ENCODE results near the gene RXRA. TPM values are rescaled to one million over a fixed set of nuclear protein-coding genes. Genes with fewer than 3 reads are reported as not detected.

The RXRA gene
- total and polyA plus RNA-seq, 10 of the 15 experiments (the other 5 are each of a cell fraction or from before 2014, with no cell fraction given): 0.89 to 36.8 (median 11.1) TPM

GRCh38 chr9:134428559-134428958 is 102.3 kb downstream of the RXRA start (continued):
- TF ChIP-seq KDM1A (IDR thresholded peaks at IDR 0.05; ENCODE audit: borderline replicate concordance) (no peak), RELB (IDR thresholded peaks at IDR 0.05; ENCODE audit: low read depth) (peak; percentile 70; the same call in 1 of the 2 replicates), NBN (IDR thresholded peaks at IDR 0.05) (no peak), BRCA1 (IDR thresholded peaks at IDR 0.05; ENCODE audit: low read depth, low read length) (no peak), RUNX3 (IDR thresholded peaks at IDR 0.05; ENCODE audit: low read length) (0 out of 2 replicates have a peak, but pooled peaks have one; percentile 0), MYB (IDR thresholded peaks at IDR 0.05; ENCODE audit: borderline replicate concordance, low read depth, low read length) (no peak), TCF7 (IDR thresholded peaks at IDR 0.05; ENCODE audit: borderline replicate concordance) (no peak), TBL1XR1 (IDR thresholded peaks at IDR 0.05; ENCODE audit: low read depth, low read length) (no peak), EZH2 (IDR thresholded peaks at IDR 0.05; ENCODE audit: borderline replicate concordance, control insufficient read depth, low read depth, low read length) (no peak), SRF (IDR thresholded peaks at IDR 0.05; ENCODE audit: low read depth in 2 of 2, low read length in 2 of 2) (no peak), MEF2B (IDR thresholded peaks at IDR 0.05; ENCODE audit: partially characterized antibody, poor library complexity, severe bottlenecking) (peak; percentile 88), PML (IDR thresholded peaks at IDR 0.05; ENCODE audit: low read length) (no peak), ZNF687 (IDR thresholded peaks at IDR 0.05) (peak; percentile 56; the same call in 1 of the 2 replicates), SUZ12 (IDR thresholded peaks at IDR 0.05; ENCODE audit: unreplicated experiment) (no peak), YY1 (IDR thresholded peaks at IDR 0.05; ENCODE audit: low read depth, low read length) (no peak), GATAD2B (conservative IDR thresholded peaks at IDR 0.05; ENCODE audit: low read depth) (peak; percentile 64), CBFB (IDR thresholded peaks at IDR 0.05; ENCODE audit: low read depth) (no peak), E2F4 (IDR thresholded peaks at IDR 0.05; ENCODE audit: low read depth, low read length) (no peak)

All from GM12878 (cell line).